ENCODE results near the gene WDR17. TPM values are rescaled to one million over a fixed set of nuclear protein-coding genes. Genes with fewer than 3 reads are reported as not detected.

The WDR17 gene
- total RNA-seq, 1 donor, result 0.36 TPM

- no peak overlapping the region for H3K4me3 ChIP-seq (ENCODE audit: insufficient read depth, low read length)
- DNase-seq (ENCODE audit: insufficient read length, low spot score, missing footprints), result peak; percentile 22
- no peaks in the 10 kb centered on the region for H3K36me3 ChIP-seq (ENCODE audit: insufficient read depth, low read length)
- H3K9me3 ChIP-seq (ENCODE audit: low read depth, low read length), result no peaks in the 10 kb centered on the region
- H3K4me2 ChIP-seq (ENCODE audit: insufficient read depth, low read length), result peak overlapping the region; percentile 39
- H3K79me2 ChIP-seq (ENCODE audit: insufficient read depth, low read length), result no peaks in the 10 kb centered on the region
- no peaks in the 10 kb centered on the region for H3K27me3 ChIP-seq (ENCODE audit: insufficient read depth, low read length)
- H3K4me1 ChIP-seq (ENCODE audit: insufficient read depth, low read length), result peaks cover 48% of the 10 kb centered on the region
- H3K27ac ChIP-seq (ENCODE audit: low read depth, low read length), result peak overlapping the region; percentile 81
- H2AFZ ChIP-seq (ENCODE audit: low read length), result no peak overlapping the region
- no peaks in the 10 kb centered on the region for H4K20me1 ChIP-seq (ENCODE audit: insufficient read depth, low read length)
- TF ChIP-seq CTCF (IDR thresholded peaks at IDR 0.05; ENCODE audit: extremely low read depth, low read depth, low read length), result peak; percentile 17
Observed at GRCh38 chr4:176191974-176192373, 126.3 kb downstream of the WDR17 start.

DNA sequence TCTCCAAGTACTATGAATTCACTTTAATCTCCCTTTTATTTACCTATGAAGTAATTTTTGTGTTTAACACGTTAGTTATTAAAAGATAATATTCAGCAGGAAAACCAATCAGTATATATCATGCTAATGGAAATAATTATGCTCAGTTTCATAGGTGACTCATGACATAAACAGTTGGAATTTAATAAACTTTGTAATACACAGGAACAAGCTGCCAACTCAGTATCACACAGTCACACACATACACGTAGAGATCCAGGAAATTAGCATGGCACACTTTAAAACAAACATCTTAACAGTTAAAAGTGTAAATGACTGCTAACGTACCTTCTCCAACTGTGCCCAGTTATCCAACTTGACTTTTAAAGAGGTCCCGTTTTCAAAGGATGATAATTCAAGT is 127.5 kb downstream of the WDR17 start:
- Histone ChIP-seq H3K79me2 (ENCODE audit: insufficient read depth, low read length) (no peaks in the 10 kb centered on the region), H3K4me1 (ENCODE audit: insufficient read depth, low read length) (peaks cover 38% of the 10 kb centered on the region)
- DNase-seq (ENCODE audit: insufficient read length, low spot score, missing footprints), result peak; percentile 36

GRCh38 chr4:176193938-176194337 is 128.3 kb downstream of the WDR17 start:
- Histone ChIP-seq H3K4me3 (ENCODE audit: insufficient read depth, low read length) (no peak overlapping the region), H3K4me2 (ENCODE audit: insufficient read depth, low read length) (peak overlapping the region; percentile 99), H3K36me3 (ENCODE audit: insufficient read depth, low read length) (no peaks in the 10 kb centered on the region), H3K79me2 (ENCODE audit: insufficient read depth, low read length) (no peaks in the 10 kb centered on the region), H3K4me1 (ENCODE audit: insufficient read depth, low read length) (peaks cover 38% of the 10 kb centered on the region), H3K27ac (ENCODE audit: low read depth, low read length) (peak overlapping the region; percentile 81), H2AFZ (ENCODE audit: low read length) (peak overlapping the region; percentile 60), H3K9me3 (ENCODE audit: low read depth, low read length) (no peaks in the 10 kb centered on the region), H4K20me1 (ENCODE audit: insufficient read depth, low read length) (no peaks in the 10 kb centered on the region), H3K27me3 (ENCODE audit: insufficient read depth, low read length) (no peaks in the 10 kb centered on the region)
- peak; percentile 87 for DNase-seq (ENCODE audit: insufficient read length, low spot score, missing footprints)
- TF ChIP-seq CTCF (IDR thresholded peaks at IDR 0.05; ENCODE audit: extremely low read depth, low read depth, low read length), result no peak

More for the DNA sequence above, 127.5 kb downstream of the WDR17 start:
- Histone ChIP-seq H2AFZ (ENCODE audit: low read length) (peak overlapping the region; percentile 23), H4K20me1 (ENCODE audit: insufficient read depth, low read length) (no peaks in the 10 kb centered on the region), H3K36me3 (ENCODE audit: insufficient read depth, low read length) (no peaks in the 10 kb centered on the region), H3K4me2 (ENCODE audit: insufficient read depth, low read length) (peak overlapping the region; percentile 99), H3K27ac (ENCODE audit: low read depth, low read length) (peak overlapping the region; percentile 81), H3K27me3 (ENCODE audit: insufficient read depth, low read length) (no peaks in the 10 kb centered on the region), H3K9me3 (ENCODE audit: low read depth, low read length) (no peaks in the 10 kb centered on the region), H3K4me3 (ENCODE audit: insufficient read depth, low read length) (no peak overlapping the region)
- TF ChIP-seq CTCF (IDR thresholded peaks at IDR 0.05; ENCODE audit: extremely low read depth, low read depth, low read length), result no peak

DNA sequence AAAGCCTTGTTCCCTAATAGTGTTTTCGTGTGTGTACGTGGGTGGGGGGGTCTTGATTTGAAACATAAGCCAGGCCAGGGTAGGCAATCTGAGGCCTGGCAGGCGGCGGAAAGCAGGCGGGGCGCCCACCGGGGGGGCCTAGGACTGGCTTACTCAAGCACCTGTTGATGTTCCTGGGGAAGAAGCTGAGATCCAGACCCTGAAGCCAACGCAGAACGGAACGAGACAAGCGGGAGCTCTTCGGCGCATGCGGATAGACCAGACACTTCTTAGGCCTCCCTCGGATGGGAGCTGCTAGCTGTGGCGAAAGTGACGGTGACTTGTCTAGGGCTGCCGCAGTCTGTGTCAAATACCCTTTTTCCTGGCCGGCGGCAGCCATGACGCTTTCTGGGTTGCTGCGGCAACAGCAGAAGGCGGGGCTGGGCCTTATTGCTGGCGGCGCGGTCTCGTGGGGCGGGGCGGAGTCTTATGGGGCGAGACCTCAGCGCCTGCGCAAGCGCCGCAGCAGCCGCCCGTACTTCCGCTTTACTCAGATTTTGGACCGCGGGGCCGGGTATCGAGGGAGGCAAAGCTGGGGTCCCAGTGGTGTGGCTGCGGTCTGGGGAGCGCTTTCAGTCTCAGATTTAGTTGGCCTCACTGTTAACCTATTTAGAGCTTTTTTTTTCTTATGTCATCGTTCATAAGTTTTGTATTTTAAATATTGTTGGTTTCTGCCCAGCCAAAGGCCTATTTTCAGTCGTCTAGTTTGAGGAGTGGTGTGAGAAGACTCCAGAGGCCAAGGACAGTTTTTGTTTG is 129.7 kb downstream of the WDR17 start, which contains the start of gene SPATA4:
Gene SPATA4 (minus strand): TSS at position 402 of the 795 bp plus-strand sequence. CDS start 23 bp downstream, at position 379.
- TF ChIP-seq CTCF (IDR thresholded peaks at IDR 0.05; ENCODE audit: extremely low read depth, low read depth, low read length), result no peak
- peaks cover 38% of the 10 kb centered on the region for H3K4me1 ChIP-seq (ENCODE audit: insufficient read depth, low read length)
- no peaks in the 10 kb centered on the region for H3K9me3 ChIP-seq (ENCODE audit: low read depth, low read length)
- no peaks in the 10 kb centered on the region for H3K36me3 ChIP-seq (ENCODE audit: insufficient read depth, low read length)
- H4K20me1 ChIP-seq (ENCODE audit: insufficient read depth, low read length), result no peaks in the 10 kb centered on the region
- H3K27me3 ChIP-seq (ENCODE audit: insufficient read depth, low read length), result no peaks in the 10 kb centered on the region
- no peaks in the 10 kb centered on the region for H3K79me2 ChIP-seq (ENCODE audit: insufficient read depth, low read length)
- H3K4me3 ChIP-seq (ENCODE audit: insufficient read depth, low read length), result peak within 1 kb of the TSS; percentile 88
- H3K27ac ChIP-seq (ENCODE audit: low read depth, low read length), result peak within 1 kb of the TSS; percentile 81
- H3K4me2 ChIP-seq (ENCODE audit: insufficient read depth, low read length), result peak within 1 kb of the TSS; percentile 99
- H2AFZ ChIP-seq (ENCODE audit: low read length), result peak within 1 kb of the TSS; percentile 100
- DNase-seq (ENCODE audit: insufficient read length, low spot score, missing footprints), result peak; percentile 95

Data from osteoblast (primary cell).